GM12891 (cell line): ENCODE data around the gene NUP93.
A peak's percentile ranks its signal among the peaks of the same experiment; 100 is the strongest.

Source experiments
- DNase-seq: peaks from one replicate; pipeline ENCODE4 v3.0.0; 2011; ENCODE audit warnings: low spot score; ENCODE audit not compliant: insufficient read length
- FAIRE-seq: peaks from 2 replicates; lab custom pipeline; 2011; peaks lifted over from hg19 to GRCh38; lab: Jason Lieb, UNC
- PAX5 ChIP-seq: IDR thresholded peaks from 2 replicates; pipeline ENCODE4 v1.6.1; 2011; ENCODE audit warnings: low read length, moderate library complexity, mild to moderate bottlenecking; ENCODE audit not compliant: insufficient read depth, severe bottlenecking
- POLR2A ChIP-seq: IDR thresholded peaks from 2 replicates; pipeline ENCODE4 v1.6.1; 2011; ENCODE audit warnings: low read depth, low read length, control low read depth
- POLR2AphosphoS5 ChIP-seq: IDR thresholded peaks from 2 replicates; pipeline ENCODE4 v1.6.1; 2011; ENCODE audit warnings: low read depth, low read length, control low read depth
- POU2F2 ChIP-seq: IDR thresholded peaks from 2 replicates; pipeline ENCODE4 v1.6.1; 2011; ENCODE audit warnings: low read depth, mild to moderate bottlenecking, control low read depth, low read length, moderate library complexity
- SPI1 ChIP-seq: IDR thresholded peaks from 2 replicates; pipeline ENCODE4 v1.6.1; 2011; ENCODE audit warnings: low read depth, low read length, control low read depth
- TAF1 ChIP-seq: IDR thresholded peaks from 2 replicates; pipeline ENCODE4 v1.6.1; 2011; ENCODE audit warnings: low read depth, low read length, control low read depth

The NUP93 gene

DNA sequence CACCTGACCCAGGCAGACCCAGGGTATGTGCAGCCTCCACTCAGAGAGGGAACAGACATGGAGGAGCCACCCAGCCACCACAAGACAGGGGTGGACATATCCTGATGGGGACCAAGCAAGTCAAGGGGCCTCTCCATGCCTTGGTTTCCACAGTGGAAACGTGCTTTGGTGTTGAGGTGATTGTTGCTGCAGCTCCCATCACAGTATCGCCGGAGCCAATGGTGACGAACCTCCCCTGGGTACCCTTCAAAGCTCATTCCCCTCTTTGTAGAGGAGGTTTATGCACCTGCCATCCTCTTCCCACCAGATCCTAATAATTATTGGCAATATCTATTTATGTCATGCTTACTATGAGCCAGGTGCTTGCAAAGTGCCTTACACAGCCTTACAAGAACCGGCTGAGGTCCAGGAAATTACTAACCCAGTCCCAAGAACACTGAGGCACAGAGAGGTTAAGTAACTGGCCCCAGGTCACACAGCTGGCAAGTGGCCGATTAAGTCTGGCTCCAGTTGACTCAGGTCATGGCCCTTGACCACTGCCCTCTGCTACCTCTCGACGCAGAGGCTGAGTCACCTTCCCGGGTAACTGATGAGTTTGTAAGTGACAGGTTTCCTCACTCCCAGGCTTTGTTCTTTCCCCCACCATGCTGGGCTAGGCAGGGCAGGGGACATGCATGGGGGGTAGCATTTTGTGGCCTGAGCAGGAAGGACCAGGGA, 155.7 kb downstream of the NUP93 start:
- no peak for FAIRE-seq

DNA sequence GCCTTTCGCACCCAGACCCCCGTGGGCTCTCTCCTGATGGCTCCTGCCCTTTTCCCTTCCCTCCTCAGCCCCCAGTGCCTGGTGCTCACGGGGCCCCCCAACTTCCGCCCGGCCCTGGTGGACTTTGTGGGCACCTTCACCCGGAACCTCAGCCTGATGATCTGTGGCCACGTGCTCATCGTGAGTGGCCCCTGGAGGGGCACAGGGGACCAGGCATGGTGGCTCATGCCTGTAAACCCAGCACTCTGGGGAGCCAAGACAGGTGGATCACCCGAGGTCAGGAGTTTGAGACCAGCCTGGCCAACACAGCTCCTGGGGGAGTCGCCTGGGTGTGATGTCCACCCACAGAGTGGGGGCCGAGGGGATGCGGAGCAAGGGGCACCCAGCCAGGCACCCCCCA, 156.4 kb downstream of the NUP93 start:
- FAIRE-seq (no peak), DNase-seq (no peak)
- no peak for TF ChIP-seq TAF1
- TF ChIP-seq PAX5, result no peak

More for the DNA sequence above, 155.7 kb downstream of the NUP93 start:
- no peak for DNase-seq
- no peak for TF ChIP-seq SPI1
- TF ChIP-seq TAF1, result no peak
- TF ChIP-seq POLR2A, result no peak
- TF ChIP-seq PAX5, result no peak
- TF ChIP-seq POU2F2, result no peak
- TF ChIP-seq POLR2AphosphoS5, result no peak

DNA sequence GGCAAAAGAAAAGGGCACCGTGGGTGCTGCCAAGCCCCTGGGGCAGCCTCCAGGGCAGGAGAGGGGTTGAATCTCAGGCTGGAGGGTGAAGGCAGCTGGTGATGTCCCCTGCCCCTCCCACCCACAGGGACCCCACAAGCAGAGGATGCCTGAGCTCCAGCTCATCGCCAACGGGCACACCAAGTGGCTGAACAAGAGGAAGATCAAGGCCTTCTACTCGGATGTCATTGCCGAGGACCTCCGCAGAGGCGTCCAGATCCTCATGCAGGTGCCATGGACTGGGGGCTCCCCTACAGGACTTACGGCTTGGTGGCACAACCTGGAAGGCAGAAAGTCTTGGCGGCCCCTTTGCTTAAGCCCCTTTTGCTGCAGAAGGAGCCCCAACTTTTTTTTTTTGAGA, 156.9 kb downstream of the NUP93 start:
- no peak for DNase-seq
- FAIRE-seq, result no peak
- no peak for TF ChIP-seq TAF1
- no peak for TF ChIP-seq POU2F2
- TF ChIP-seq SPI1, result no peak
- no peak for TF ChIP-seq POLR2A
- no peak for TF ChIP-seq PAX5
- TF ChIP-seq POLR2AphosphoS5, result no peak

DNA sequence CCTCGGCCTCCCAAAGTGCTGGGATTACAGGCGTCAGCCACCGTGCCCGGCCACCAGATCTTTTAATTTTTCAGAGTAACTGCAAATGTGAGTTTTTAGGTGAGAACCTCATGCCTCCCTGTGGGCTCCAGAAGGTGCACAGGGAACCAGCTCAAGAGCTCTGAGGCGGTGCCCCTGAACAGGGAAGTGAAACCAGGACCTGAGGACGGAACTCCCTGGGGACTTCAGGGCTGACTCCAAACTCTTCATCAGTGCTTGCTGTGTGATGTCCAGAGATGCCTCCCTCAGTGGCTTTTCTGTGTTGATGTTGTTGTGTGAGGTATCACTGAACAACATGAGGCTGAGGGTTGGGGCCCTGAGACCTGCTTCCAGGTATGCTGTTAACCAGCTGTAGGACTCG, 158.9 kb downstream of the NUP93 start:
- TF ChIP-seq SPI1 (peak; percentile 95), POLR2A (no peak)
- DNase-seq (no peak), FAIRE-seq (no peak)

DNA sequence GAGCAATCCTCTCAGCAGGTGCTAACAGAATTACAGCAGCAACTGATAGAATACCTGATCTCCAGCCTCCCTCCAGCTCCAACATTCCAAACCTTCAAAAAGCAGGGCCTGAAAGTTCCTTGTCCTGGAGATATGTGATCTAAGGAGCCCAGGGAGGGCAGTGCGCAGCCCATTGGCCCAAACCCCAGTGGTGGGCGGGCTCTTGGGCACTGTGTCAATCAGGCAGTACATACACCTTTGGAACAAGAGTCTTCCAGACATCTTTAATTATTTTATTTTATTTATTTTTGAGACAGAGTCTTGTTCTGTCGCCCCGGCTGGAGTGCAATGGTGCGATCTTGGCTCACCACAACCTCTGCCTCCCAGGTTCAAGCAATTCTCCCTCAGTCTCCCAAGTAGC, 159.3 kb downstream of the NUP93 start:
- FAIRE-seq, result peak; percentile 61
- no peak for TF ChIP-seq POU2F2
- TF ChIP-seq TAF1, result no peak
- no peak for TF ChIP-seq SPI1
- TF ChIP-seq POLR2A, result no peak
- TF ChIP-seq POLR2AphosphoS5, result no peak
- no peak for DNase-seq

DNA sequence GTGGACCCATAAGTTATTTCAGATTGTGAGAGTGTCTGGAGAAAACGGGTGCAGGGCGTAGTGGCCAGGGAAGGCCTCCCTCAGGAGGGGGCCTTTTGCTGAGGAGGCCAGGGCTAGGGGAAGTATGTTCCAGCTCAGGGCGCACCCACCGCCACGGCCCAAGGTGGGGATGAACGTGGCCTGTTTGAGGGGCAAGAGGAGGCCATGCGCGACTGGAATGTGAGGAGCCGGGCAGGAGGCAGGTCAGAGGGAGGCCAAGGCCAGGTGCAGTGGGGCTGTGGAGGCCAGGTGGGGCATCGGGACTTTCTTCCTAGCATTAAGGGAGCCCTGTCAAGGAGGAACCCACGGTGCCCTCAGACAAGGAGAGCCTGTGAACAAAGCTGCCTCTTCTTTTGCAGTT, 161.8 kb downstream of the NUP93 start:
- FAIRE-seq (no peak), DNase-seq (no peak)
- TF ChIP-seq PAX5 (no peak), POLR2A (no peak), POLR2AphosphoS5 (no peak), SPI1 (no peak), POU2F2 (no peak)

DNA sequence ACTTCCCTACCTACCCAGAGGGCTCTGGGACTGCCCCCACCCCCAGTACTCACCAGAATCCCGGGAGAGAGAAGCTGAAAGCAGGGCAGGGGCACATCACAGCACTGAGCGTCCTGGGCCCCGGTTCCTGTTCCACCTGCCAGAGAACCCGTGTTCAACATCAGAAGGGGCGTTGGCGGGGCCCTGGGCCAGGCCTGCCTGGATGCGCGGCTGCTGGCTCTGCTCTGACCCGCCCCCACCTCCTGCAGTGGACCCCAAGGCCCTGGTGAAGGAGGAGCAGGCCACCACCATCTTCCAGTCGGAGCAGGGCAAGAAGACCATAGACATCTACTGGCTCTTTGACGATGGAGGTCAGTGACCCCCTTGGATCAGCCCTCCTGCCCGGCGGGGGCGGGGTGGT, 162.8 kb downstream of the NUP93 start:
- DNase-seq (no peak), FAIRE-seq (no peak)
- TF ChIP-seq POU2F2 (no peak), PAX5 (no peak), TAF1 (no peak), POLR2A (no peak)

DNA sequence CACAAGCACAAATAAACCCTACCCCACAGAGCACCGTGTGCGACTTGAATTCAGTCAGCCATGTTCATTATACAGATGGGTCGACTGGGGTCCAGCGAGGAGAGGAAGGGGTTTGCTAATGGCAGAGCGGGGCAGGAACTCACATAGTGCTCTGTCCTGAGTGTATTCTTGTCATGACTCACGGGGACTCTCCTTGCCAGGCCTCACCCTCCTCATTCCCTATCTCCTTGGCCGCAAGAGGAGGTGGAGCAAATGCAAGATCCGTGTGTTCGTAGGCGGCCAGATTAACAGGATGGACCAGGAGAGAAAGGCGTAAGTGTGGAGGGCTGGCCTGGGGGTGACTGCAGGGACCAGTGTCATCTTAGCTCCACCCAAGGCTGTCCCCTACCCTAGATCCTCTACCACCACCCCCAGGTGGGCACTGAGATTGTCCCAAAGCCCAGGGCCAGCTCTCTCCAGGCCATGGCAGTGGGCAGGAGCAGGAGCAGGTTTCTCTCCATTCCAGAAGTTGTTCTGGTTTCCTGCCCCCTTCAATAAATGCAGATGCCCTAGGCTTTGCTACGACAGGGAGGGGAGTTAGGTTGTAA, 164.5 kb downstream of the NUP93 start:
- FAIRE-seq, result no peak
- no peak for DNase-seq
- TF ChIP-seq POLR2AphosphoS5 (no peak), SPI1 (no peak), TAF1 (no peak), POU2F2 (no peak), POLR2A (no peak), PAX5 (no peak)

DNA sequence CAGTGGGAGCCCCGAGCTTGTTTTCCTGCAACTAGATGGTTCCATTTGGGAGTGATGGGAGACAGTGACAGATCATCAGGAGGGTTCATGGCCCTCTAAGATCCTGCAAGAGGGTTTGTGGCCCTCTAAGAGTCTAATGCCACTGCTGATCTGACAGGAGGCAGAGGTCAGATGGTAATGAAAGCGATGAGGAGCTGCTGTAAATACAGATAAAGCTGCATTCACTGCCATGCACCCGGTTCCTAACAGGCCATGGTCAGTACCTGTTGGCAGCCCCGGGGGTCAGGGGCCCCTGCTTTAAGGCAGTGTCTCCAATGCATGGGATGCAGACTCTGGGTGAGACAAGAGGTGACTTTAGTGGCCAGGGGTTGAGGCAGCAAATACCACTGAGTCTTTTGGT, 165.9 kb downstream of the NUP93 start:
- FAIRE-seq, result no peak
- TF ChIP-seq SPI1, result no peak
- no peak for TF ChIP-seq TAF1
- no peak for DNase-seq

DNA sequence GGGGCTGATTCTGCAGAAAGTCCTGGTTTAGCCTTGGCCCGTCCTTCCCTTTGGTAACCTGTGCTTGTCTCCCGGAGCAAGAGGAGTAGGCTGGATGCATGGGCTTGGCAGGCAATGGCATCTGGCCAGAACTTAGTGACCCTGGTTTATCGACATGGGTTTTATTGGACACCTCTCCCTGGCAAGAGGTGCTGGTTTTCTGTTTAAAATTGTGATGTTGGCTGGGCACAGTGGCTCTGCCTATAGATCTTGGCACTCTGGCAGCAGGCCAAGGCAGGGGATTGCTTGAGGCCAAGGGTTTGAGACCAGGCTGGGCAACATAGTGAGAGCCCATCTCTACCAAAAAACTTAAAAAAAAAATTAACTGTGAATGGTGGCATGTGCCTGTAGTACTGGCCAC, 166.3 kb downstream of the NUP93 start:
- TF ChIP-seq POLR2AphosphoS5 (no peak), TAF1 (no peak), SPI1 (no peak)
- DNase-seq (no peak), FAIRE-seq (no peak)
